ENCODE data around the gene SLC39A11.
"Not testable (repeated sequence)": the region's sequence is repeated elsewhere in the genome, so short reads cannot be mapped to it uniquely, and the experiment has no call there.

Gene SLC39A11

DNA sequence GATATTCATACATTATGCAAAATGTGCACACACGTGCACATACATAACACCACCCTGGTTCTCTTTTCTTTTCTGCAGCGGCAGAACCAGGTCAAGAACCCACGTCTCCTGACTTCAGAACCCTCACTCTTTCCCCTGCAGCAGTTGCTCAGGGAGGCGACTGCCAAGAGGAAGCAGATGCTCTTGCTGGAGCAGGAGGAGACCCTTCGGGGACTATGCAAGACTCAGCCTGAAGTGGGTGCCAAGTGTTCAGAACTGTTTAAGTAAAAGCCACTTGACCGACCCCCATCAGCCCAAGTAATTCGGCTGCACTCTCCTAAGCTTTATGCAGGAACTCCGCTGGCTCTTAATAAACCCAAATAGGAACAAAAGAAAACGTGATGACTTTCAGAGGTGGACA is 193.8 kb downstream of the SLC39A11 start:
- no peak for DNase-seq

DNA sequence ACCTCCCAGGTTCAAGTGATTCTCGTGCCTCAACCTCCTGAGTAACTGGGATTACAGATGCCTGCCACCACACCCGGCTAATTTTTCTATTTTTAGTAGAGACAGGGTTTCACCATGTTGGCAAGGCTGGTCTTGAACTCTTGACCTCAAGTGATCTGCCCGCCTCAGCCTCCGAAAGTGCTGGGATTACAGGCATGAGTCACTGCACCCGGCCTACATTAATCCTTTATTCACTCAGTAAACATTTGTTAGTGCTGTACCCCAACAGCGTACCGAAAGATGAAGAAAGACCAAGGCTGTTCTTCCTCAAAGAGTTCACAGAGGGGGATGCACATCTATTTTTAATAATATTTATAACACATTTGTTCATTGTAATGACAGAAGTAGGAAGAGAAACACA is 196.2 kb downstream of the SLC39A11 start:
- DNase-seq, result not testable (repeated sequence)

- DNase-seq, result no peak
Observed at GRCh38 chr17:72891627-72892026, 200.9 kb downstream of the SLC39A11 start.

GRCh38 chr17:72890711-72891110 is 201.8 kb downstream of the SLC39A11 start:
- no peak for DNase-seq

DNA sequence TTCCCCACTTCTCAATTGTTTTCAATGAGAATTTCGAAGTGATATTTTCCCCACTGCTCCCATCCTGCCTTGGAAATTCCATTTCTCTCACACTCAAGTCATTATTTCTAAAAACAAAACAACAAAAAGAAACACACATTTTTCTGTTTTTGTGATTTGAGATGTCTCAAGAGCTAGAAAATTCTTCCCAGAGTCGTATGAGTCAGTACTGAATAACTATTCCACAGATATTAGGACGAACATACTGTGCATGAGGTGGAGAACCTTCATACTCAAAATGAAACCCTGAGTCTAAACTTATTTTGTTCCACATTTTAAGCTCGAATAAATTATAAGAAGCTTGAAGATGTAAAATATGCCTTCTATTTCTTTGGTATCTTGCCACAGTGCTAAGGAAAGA is 204.6 kb downstream of the SLC39A11 start:
- DNase-seq, result no peak

DNA sequence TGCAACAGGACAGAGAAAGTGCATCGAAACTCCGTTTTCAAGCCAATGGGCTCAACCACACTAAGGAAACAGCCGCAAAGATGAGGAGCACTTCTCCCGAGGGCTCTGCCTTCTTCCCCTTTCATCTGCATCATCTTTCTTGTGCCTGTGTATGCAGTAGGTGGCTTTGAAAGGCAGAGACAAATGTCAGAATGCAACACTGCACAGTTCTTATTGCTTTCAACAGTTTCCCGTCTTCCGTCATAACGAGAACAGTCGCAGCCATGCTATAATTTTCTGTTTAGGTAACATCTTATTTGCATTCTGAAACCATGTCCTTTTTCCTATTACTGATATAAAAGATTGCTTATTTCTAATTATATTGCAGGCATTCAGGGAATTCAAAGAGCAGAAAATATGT is 205.2 kb downstream of the SLC39A11 start:
- DNase-seq, result no peak

- no peak for DNase-seq
Observed at GRCh38 chr17:72886622-72887021, 205.9 kb downstream of the SLC39A11 start.

- no peak for DNase-seq
Observed at GRCh38 chr17:72884066-72884465, 208.4 kb downstream of the SLC39A11 start.

DNA sequence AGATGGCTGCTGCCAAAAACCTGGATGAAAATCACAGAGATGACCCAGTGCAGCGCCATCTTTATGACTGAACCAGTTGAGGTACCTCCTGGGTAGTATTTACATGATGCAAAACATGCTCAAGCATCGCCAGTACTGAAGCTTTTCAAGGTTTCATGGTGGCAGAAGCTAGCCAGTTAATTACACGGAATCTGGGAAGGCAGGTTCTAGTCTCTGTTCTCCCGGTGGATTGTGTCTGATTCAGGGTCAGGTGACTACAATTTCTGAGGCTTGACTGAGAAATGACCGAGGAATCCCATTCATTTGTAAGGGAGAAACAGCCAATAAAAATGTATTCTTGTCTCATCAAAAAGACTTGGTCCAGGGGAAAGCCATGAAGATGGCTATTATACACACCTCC is 209.1 kb downstream of the SLC39A11 start:
- no peak for DNase-seq

DNA sequence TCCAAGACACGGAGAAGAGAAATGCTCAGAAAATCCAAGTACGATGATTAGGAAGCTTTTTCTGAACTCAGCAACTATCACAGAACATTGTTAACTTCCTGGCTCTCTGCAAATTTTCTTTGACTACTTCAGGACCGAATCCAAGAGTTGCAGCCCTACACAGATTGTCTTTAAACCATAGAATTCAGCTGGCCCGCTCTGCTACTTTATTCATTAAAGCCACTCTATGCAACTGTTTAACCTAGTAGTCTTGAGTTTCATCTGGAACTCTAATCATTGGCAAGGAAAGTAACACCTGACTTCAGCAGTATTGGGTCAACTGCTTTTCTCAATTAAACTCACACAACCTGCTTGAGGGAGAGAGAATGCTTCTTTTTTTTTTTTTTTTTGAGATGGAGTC is 210.1 kb downstream of the SLC39A11 start:
- no peak for DNase-seq

GRCh38 chr17:72879877-72880276 is 212.6 kb downstream of the SLC39A11 start:
- DNase-seq, result no peak

DNA sequence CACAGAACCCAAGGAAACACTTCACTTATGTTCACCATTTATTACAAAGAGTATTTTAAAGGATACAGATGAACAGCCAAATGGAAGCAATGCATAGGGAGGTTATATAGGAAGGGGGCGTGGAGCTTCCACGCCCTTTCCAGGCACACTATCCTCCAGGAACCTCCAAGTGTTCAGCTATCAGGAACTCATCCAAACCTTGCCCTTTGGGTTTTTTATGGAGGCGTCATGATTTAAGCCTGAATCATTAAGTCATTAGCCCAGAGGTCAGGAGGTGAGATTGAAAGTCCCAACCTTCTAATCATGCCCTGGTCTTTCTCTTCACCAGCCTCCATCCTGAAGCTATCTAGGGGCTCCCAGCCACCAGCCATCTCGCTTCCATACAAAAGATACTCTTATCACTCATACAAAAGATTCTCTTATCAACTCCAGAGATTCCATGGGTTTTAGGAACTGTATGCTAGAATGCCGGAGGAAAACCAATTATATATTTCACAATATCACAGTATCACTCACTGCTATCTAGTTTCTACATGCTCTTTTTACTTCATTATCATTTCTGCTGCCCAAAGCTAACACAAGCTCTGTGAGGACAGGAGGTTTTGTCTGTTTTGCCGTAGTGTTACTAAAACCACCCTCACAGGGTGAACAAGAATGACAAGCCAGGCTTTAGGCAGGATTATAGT is 213.4 kb downstream of the SLC39A11 start:
- DNase-seq, result no peak

DNA sequence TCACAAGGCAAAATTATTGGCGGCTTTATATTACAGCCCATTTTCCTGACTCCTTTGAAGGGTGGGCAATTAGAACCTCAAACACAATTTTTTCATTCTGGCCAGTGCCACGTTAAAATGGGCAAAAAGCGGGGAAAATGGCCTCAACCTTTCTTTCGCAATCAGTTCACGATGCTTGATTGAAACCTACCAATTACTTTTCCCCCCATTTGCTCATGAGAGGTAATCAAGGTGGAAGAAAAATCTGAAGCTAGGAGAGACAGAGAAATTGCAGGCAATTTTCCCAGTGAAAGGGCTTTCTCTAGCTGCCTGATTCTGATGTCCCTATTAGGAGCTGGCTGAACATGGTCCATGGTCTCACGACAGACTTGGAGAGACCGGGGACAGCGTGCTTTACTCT is 215.1 kb downstream of the SLC39A11 start:
- DNase-seq, result no peak

GRCh38 chr17:72876413-72876812 is 216.1 kb downstream of the SLC39A11 start:
- DNase-seq, result no peak

DNA sequence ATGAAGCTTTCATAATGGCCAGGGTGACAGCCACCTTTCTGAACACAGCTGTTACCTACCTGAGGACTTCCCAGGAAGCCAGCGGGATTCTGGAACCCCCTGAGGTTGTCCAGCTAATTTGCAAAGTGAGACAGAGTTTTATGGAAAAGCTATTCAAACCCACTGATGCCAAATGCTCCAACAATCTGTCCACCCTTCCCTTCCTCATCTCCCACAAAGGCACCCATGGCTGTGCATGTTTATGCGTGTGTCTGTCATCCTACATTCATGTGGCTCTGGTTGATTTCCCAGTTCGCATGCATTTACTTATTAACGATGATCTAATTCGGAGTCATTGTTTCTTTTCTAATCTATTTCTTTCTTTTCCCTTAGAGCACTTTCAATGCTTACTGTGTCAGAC is 217.1 kb downstream of the SLC39A11 start:
- no peak for DNase-seq

DNA sequence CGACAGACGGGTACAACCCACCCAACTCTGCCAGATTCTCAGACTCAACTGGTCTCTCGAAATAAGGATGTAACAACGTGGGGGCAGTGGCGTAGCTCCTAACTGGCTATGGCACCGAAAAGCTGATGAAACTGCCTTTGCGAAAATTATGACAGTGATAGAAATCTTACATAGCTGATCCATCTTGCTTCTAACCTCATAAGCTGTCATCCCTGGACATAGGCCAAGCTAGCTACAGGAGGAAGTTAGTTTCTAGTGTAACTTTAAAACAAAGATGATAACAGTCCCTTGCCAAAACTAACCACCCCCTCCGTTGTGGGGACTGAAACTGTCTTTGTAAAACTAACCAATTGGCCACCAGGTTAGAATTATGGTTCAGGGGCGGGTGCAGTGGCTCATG is 220.1 kb downstream of the SLC39A11 start:
- DNase-seq, result no peak

DNA sequence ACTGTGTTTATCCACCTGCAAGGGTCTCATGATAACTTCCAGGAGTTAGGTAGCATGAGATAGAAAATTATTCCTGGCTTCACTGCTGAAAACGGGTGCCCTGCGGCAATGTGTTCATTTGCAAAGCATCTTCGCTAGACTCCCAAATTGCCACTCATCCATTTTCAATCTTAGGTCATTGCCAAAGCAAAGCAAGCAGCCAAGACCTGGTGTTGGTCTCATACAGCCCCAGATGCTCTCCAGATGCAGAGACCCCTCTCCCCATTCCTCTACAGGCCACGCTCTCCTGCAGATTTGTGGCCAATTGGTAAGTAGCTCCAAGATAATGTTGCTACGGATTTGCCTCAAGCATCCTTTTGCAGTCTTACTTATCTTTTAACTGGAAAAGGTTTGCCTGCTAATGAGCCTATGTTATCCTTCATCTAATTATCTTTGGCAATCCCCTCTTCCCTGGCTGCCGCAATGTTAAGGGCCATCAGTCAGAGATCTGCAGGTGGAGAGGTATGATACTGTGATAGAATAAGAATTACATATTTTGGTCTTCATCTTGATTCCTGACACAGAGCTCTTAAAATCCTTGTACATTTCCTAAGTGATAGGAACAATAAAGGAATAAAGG is 222.0 kb downstream of the SLC39A11 start:
- no peak for DNase-seq

DNA sequence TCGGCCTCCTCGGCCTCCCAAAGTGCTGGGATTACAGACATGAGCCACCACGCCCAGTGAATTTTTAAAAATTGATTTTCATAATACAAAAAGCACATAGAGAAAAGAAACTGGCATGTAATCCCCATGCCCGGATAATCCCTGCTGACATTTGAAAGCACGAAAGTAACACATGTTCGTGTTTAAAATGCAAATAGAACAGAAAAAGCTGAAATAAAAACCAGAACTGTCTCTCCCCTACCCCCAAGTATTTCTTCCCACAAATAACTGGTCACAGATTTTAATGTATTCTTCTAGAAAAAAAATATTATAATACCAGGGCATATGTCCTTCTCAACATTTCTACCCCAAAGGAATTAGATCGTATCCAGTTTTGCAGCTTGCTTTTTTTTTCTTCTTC is 222.9 kb downstream of the SLC39A11 start:
- DNase-seq, result no peak

DNA sequence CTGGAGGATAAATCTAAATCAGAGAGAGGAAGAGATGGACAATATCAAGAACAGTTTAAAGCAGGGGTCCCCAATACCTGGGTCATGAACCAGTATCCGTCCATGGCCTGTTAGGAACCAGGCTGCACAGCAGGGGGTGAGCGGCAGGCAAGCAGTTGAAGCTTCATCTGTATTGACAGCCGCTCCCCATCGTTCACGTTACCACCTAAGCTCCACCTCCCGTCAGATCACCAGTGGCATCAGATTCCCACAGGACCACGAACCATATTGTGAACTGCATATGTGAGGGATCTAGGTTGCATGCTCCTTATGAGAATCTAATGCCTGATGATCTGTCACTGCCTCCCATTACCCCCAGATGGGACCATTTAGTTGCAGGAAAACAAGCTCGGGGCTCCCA is 226.5 kb downstream of the SLC39A11 start:
- no peak for DNase-seq

DNA sequence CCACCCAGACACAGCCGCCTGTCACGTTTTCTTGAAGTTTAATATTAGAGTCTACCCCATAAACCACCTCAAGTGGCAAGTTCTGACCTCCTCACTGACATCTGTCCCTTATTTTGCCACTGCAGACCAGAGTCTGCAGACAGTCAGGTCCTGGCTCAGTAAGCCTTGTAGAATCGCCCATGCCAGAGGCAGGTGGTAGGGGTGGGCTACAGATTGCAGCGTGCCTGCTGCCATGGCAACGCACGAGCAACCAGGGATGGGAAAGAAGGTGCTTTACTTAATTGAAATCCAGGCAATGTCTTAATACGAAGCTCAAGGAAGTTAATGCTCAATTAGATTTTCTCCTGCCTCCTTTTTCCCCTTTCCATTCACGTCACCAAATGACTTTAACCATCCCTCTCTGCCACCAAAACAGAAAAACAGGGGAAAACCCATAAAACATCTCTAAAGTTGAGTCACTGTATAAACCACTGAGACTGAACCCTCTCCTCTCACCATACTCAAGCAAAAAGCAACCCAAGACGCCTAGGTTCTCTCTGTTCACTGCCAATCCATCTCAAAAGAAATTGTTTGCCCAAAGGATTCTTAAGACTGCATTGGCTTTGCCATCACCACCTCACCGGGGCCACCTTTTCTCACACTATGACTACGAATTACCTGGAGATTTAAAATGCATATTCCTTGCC is 228.8 kb downstream of the SLC39A11 start:
- DNase-seq, result no peak

GRCh38 chr17:72862276-72862999 is 230.1 kb downstream of the SLC39A11 start:
- DNase-seq, result no peak

DNA sequence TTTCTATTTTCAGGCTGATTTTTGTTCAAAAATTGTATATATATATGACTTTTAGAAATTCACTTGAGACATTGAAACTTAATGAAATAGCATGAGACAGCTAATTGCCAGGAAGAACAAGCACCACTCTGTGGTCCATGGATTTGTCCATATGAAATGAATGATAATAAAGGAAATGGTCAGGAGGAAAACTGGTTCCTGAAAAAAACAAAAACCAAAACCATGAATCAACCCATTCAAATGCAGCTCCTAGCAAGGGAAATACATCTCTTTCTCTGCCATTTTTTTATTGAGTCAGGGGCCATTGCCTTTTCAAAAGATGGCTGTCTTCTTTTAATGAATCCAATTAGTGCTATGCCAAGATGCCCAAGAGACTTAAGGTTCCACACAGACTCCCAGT is 230.7 kb downstream of the SLC39A11 start:
- no peak for DNase-seq

GRCh38 chr17:72860778-72861177 is 231.7 kb downstream of the SLC39A11 start:
- DNase-seq, result no peak
